ENCODE data around the gene STRBP.

DNA sequence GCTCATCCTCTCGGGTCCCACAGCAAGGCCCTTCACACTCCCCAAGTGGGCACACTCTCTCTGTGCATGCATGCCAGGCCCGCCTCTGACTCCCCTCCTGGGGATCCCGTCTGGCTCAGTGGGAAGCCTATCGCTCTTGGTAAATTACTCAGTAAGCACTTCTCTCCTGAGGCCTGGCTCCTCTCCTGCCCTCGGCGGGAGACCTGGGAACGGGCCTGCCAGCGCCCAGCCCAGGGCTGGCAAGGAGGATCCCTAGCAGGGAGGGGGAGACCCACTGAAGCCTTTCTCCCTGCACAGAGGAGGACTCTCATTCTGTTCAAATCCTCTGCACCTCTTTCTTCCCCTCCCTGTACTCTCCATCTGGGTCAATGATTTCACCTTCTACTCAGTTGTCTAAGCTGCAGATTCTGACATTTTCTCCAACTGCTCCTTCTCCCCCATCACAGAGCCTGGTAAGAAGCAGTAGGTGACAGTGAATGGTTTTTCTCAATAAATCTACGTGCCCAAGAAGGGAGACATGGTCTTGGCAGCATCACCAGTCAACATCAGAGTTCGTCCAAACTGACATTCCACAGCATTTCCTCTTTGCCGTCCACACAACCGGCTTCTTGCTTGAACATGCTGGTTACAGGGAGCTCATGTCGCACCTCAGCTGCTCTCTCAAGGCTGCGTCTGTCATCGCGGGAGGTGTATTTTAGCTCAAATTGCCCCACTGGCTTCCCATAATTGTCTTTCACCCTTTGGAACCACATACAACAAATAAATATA, 153.1 kb downstream of the STRBP start:
- TF ChIP-seq, protein P1, sequence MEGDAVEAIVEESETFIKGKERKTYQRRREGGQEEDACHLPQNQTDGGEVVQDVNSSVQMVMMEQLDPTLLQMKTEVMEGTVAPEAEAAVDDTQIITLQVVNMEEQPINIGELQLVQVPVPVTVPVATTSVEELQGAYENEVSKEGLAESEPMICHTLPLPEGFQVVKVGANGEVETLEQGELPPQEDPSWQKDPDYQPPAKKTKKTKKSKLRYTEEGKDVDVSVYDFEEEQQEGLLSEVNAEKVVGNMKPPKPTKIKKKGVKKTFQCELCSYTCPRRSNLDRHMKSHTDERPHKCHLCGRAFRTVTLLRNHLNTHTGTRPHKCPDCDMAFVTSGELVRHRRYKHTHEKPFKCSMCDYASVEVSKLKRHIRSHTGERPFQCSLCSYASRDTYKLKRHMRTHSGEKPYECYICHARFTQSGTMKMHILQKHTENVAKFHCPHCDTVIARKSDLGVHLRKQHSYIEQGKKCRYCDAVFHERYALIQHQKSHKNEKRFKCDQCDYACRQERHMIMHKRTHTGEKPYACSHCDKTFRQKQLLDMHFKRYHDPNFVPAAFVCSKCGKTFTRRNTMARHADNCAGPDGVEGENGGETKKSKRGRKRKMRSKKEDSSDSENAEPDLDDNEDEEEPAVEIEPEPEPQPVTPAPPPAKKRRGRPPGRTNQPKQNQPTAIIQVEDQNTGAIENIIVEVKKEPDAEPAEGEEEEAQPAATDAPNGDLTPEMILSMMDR (IDR thresholded peaks at IDR 0.05) = no peak
- no peak for TF ChIP-seq POLR2A (IDR thresholded peaks at IDR 0.05)

Measured in suprapubic skin (tissue), 3 donors.